Embryonic facial prominence (tissue), 1 donor: ENCODE data around the gene SORT1.
"Not testable (repeated sequence)": the region's sequence is repeated elsewhere in the genome, so short reads cannot be mapped to it uniquely, and the experiment has no call there.

Experiments
- DNase-seq: peaks from one replicate; pipeline ENCODE4 v3.0.0-alpha.2; 2016; ENCODE audit errors: extremely low spot score

Gene SORT1

GRCh38 chr1:109299558-109300343 is 98.0 kb downstream of the SORT1 start:
- DNase-seq: no peak

DNA sequence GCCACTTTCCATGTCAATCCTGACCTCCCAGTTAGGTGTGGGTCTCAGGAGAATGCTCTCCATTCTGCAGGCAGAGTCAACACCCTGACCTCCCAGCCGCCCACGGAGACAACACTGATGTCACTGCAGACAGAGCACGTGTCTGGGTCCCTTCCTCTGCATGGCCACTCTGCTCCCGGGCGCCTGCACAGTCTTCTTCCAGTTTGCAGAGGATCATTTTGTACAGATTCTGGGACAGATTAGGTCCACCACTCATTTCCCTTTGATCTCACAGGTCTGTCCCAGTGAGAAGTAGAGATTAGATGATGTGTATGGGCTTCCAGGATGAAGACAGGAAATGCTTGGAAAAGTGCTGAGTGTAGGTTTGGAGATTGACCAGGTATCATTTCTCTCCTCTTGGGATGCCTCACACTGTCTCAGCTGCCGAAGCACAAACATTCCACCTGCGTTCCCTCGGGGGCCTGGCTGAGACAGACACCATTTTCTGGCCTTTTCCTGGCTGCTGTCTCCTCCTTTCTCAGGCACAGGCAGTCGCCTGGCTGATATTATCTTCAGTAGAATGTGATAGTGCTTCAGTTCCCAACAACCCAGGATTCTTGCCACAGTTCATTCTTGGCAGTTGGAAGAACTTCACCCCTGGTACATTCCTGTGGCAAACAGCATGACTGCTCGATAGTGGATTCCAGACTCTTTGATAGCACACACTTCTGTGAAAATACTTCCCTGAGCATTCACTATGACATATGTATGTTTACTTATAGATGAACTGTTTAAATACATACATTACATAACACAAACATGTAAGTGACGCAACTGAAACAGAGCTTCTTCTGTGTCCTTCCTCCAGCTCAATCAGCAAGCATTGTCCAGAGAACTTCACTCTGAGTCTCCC is 98.8 kb downstream of the SORT1 start:
- DNase-seq: no peak

GRCh38 chr1:109296782-109297181 is 100.9 kb downstream of the SORT1 start:
- DNase-seq: no peak

GRCh38 chr1:109295712-109296415 is 101.9 kb downstream of the SORT1 start:
- no peak for DNase-seq

- DNase-seq: no peak
Observed at GRCh38 chr1:109294481-109294880, 103.2 kb downstream of the SORT1 start.

- DNase-seq: no peak
Observed at GRCh38 chr1:109293026-109293425, 104.7 kb downstream of the SORT1 start.

- no peak for DNase-seq
Observed at GRCh38 chr1:109292364-109292763, 105.4 kb downstream of the SORT1 start.

DNA sequence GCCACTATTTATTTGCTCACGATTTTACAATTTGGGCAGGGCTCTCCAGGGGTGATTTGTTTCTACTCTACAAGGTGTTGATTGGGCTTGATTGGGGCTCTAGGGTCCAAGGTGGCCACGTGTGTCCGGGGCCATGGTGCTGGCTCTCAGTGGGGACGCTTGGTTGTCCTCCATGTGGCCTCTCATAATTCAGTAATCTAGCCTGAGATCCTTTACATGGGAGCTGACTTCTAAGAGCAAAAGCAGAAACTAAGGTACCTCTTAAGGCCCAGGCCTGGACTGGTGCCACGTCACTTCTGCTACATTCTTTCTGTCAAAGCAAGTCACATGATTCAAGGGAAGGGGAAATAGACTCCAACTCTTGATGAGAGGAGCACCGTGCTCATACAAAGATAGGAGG is 106.7 kb downstream of the SORT1 start:
- no peak for DNase-seq

DNA sequence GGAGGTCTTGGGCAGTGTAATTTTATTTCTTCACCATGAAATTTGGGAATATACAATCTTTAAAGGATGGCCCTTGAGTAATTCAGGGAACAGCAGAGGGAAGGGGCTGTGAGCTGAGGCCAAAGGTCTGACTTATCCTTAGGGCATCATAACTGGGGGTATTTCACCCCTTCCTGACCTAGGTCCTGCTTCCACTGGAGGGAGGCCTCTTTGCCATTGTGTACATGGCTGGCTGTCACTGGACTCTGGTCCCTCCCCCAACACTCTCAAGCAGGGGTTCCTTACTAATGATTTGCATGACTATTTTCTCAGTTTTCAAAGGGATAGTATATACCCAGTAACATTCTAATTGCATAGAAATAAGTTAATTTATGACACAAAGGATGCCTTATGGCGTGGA is 107.6 kb downstream of the SORT1 start:
- DNase-seq: no peak

GRCh38 chr1:109286762-109287161 is 111.0 kb downstream of the SORT1 start:
- DNase-seq: not testable (repeated sequence)

- no peak for DNase-seq
Observed at GRCh38 chr1:109283748-109284600, 113.7 kb downstream of the SORT1 start.

DNA sequence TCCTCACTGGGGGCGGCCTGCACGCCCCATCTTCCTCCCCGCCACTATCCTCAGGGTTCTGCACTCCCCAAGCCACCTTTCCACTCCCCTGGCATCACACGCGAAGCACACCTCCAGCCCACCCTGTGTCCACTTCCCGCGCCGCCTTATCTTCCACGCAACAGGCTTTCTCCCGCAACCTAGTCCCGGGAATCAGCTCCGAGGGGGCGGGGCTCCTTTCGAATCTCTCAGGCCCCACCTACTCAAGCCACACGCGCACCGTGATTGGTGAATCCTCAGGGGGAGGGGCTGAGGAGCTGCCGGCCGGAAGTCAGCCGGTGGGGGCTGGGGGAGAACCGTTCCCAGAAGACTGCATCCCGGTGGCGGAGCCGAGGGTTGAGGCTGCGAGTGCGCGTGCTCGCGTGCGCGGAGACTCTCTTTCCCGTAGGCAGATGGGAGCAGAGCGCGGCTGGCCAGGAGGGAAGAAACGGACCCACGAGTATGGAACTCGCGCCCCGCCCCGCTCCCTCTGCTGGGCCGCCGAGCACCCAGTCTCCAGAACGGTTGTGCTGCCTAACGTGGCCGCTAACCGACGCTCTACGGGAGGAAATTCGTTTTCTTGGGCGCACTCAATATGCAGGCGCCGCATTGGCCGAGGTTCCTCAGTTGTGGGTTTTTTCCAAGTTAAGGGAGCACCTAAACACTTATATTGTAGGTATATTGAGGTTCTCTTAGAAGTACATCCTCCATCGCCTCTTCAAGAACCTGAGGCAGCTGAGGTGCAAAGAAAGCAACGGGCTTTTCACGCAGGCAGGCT is 114.6 kb downstream of the SORT1 start, which contains the start of gene PSRC1:
PSRC1 (minus strand) TSS at position 194 of the 796 bp plus-strand sequence.
- DNase-seq: peak; percentile 93

DNA sequence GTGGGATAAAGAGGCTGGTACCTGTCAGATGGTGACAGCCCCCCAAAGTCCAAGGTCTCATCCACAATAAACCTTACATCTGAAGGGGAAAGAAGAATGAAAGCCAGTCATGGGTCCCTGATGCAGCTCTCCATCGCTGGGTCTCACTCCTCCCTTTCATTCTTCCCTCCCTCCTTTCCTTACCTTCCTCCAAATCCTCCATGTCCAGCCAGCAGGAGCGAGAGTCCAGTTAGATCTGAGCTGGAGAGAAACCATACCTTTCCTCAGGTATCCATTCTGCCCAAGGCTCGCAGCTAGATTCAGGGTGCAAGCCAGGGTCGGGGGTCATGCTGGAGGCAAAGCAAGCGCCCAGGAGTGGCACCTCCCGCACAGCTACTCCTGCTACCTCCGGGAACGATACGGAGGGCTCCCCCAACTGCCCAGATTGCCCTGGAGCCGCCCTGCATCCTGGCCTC is 115.2 kb downstream of the SORT1 start:
- DNase-seq: no peak

DNA sequence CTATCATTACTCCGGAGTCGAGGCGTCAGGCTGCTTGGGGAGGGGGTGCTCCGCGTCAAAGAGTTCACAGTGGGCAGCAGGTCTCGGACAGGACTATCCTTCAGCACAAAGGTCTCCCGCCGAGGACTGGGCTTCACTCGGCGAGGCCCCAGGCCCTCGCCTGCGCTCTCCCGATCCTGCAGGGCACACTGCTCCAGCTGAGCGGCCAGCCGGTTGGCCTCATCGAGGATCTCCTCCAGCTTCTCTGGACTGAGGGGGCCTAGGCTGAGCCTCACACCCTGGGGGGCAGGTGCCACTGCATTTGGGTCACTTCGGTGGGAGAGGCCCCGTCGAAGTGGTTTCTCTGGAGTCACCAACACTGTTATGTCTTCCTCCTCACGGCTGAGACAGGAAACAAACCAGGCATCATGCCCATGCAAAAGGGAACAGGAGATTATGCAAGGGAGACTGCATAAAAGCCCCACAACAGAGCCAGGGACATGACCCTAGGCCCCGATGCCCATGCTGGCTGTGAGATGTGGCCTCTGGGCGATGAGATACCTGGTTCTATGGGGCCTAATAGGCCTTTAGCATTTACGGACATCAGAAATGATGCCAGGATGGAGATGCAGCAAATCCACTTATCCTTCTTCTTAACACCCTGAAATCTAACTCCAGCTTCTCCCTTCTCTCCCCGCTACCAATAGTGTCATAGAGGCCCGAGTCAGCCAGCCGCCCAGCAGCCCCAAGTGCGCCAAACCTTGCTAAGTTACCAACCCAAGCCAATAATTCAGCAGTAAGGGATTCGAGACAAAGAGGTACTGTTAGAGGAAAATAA is 115.8 kb downstream of the SORT1 start:
- DNase-seq: no peak

DNA sequence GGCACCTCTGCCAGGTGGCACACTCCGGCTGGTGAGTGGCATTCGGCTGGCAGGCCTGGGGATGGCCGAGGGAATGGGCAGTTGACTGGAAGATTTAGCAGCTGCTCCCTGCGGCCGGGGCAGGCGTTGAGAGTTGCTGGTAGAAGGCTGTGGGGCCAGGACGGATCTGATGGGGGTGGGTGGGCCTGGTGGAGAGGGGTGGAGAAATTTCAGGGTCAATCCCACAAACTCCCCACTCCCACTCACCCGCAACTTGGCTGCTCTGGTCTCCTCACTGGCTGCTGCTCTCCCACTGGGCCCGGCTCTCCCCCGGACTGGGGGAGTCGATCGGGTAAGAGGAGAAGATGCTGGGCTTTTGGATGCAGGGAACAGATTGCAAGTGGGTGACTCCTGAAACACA is 116.9 kb downstream of the SORT1 start:
- DNase-seq: no peak

GRCh38 chr1:109279615-109280278 is 118.0 kb downstream of the SORT1 start:
- no peak for DNase-seq

DNA sequence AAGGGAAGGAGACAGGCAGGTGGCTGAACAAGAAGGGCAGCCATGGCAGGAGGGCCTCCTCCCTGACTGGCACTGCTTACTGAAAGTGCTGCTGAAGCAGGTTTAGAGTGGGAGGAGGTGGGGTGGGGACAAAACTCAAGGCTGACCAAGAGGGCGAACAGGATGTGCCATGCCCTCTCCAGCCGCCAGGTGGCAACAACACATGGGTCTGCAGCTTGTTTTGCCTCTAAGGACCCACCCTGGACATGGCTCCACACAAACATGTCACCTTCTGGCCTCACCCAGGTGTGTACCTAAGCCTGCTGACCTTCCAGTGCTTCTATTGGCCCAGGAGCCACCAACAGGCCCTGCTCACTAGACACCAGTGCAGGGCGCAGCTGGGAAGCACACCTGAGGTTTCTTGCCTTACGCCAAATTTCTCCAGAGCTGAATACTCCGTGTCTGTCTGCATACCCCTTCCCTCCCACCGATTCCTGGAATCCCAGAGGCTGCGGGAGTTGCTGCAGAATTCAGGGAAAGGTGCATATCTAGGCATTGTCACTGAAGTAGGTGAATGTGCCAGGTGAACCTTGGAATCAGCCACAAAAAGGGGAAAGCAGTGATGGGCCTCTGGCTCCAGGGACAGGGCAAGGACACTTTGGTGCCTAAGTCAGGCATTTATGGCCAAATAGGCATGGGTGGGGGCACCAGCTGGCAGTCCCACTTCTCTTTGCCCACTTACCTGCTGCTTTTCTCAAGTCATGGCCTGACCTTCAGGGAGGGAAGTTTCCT is 120.1 kb downstream of the SORT1 start:
- DNase-seq: no peak

GRCh38 chr1:109275706-109276345 is 121.9 kb downstream of the SORT1 start:
- DNase-seq: no peak
